LNCAP (cell line): ENCODE results near the gene PELI1.

ENCODE experiments used
- TF ChIP-seq, protein P1 (sequence below): fragments of 450-650 bp; IDR thresholded peaks from 2 replicates; pipeline ENCODE4 v1.5.1; 2017; ENCODE audit warnings: mild to moderate bottlenecking

PELI1 gene, protein sequence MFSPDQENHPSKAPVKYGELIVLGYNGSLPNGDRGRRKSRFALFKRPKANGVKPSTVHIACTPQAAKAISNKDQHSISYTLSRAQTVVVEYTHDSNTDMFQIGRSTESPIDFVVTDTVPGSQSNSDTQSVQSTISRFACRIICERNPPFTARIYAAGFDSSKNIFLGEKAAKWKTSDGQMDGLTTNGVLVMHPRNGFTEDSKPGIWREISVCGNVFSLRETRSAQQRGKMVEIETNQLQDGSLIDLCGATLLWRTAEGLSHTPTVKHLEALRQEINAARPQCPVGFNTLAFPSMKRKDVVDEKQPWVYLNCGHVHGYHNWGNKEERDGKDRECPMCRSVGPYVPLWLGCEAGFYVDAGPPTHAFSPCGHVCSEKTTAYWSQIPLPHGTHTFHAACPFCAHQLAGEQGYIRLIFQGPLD

GRCh38 chr2:64144057-64145013, at the start of gene PELI1:
TSS of gene PELI1 (minus strand) at chr2:64144420. CDS start at chr2:64108310, 36,110 bp downstream.
- TF ChIP-seq, protein P1, sequence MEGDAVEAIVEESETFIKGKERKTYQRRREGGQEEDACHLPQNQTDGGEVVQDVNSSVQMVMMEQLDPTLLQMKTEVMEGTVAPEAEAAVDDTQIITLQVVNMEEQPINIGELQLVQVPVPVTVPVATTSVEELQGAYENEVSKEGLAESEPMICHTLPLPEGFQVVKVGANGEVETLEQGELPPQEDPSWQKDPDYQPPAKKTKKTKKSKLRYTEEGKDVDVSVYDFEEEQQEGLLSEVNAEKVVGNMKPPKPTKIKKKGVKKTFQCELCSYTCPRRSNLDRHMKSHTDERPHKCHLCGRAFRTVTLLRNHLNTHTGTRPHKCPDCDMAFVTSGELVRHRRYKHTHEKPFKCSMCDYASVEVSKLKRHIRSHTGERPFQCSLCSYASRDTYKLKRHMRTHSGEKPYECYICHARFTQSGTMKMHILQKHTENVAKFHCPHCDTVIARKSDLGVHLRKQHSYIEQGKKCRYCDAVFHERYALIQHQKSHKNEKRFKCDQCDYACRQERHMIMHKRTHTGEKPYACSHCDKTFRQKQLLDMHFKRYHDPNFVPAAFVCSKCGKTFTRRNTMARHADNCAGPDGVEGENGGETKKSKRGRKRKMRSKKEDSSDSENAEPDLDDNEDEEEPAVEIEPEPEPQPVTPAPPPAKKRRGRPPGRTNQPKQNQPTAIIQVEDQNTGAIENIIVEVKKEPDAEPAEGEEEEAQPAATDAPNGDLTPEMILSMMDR: peak; percentile 26; the same call in 1 of the 2 replicates

DNA sequence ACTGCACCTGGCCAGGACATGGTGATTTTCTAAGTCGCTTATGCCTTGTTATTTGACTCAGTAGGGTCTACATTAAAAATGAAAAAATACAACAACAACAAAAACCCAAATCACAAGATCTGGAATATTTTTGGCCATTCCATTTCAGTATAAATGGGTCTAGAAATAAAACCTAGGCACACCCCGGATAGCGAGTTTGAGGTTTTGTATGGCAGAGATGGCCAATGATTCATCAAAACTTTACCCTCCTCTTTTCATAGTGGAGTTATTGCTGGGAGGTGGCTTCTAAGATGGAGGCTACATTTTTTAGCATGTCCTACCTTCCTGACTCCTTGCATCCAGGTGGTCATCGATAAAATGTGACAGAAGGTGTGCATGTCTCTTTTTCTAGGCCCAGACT, 49.3 kb upstream of the PELI1 start:
- TF ChIP-seq, protein P1: no peak

GRCh38 chr2:64192664-64193105, 48.5 kb upstream of the PELI1 start:
- TF ChIP-seq, protein P1: no peak

- TF ChIP-seq, protein P1: no peak
These were observed 47.9 kb upstream of the PELI1 start for GRCh38 chr2:64192125-64192479.

- TF ChIP-seq, protein P1: no peak
These were observed 45.4 kb upstream of the PELI1 start for GRCh38 chr2:64189586-64189985.

GRCh38 chr2:64189167-64189566, 44.9 kb upstream of the PELI1 start:
- TF ChIP-seq, protein P1: no peak
